Astrocyte of the cerebellum (primary cell): Measurements from ENCODE around the gene RNF144B.
"Not testable (repeated sequence)": the region's sequence is repeated elsewhere in the genome, so short reads cannot be mapped to it uniquely, and the experiment has no call there.

Source experiments
- DNase-seq: peaks from one replicate; pipeline ENCODE4 v3.0.0-alpha.2; 2011; ENCODE audit warnings: low read depth
- H3K4me3 ChIP-seq: 2 replicates; pipeline ENCODE4 v1.5.1; 2011; ENCODE audit warnings: mild to moderate bottlenecking, low read depth, low read length, moderate library complexity
- CTCF ChIP-seq: IDR thresholded peaks from 2 replicates; pipeline ENCODE4 v1.5.1; 2012; ENCODE audit warnings: low read length, low read depth, moderate library complexity, mild to moderate bottlenecking; ENCODE audit errors: missing control alignments
- in situ Hi-C: cut with HindIII; loops from 2 replicates; pipeline ENCODE4 v1.10.0; 2017; ENCODE audit warnings: low sequenced_read_pairs

Gene RNF144B

GRCh38 chr6:18359237-18359885 lies 27.8 kb upstream of the RNF144B start:
- no peak overlapping the region for H3K4me3 ChIP-seq
- in situ Hi-C loops = no loop called here
- no peak for TF ChIP-seq CTCF
- no peak for DNase-seq

- in situ Hi-C loops = no loop called here
- DNase-seq = no peak
- TF ChIP-seq CTCF = no peak
Observed at GRCh38 chr6:18360188-18360587, 27.0 kb upstream of the RNF144B start.

GRCh38 chr6:18362058-18362561 lies 25.0 kb upstream of the RNF144B start:
- in situ Hi-C loops = no loop called here

More at GRCh38 chr6:18360188-18360587, 27.0 kb upstream of the RNF144B start:
- H3K4me3 ChIP-seq = no peak overlapping the region

GRCh38 chr6:18363746-18364145 lies 23.4 kb upstream of the RNF144B start:
- H3K4me3 ChIP-seq = no peak overlapping the region
- in situ Hi-C loops = no loop called here
- DNase-seq = no peak
- no peak for TF ChIP-seq CTCF

More at GRCh38 chr6:18362058-18362561, 25.0 kb upstream of the RNF144B start:
- peak; percentile 89 for DNase-seq
- TF ChIP-seq CTCF = no peak
- H3K4me3 ChIP-seq = no peak overlapping the region

- DNase-seq, H3K4me3 ChIP-seq, in situ Hi-C loops: not testable (repeated sequence)
Observed at GRCh38 chr6:18364561-18364960, 22.6 kb upstream of the RNF144B start.

GRCh38 chr6:18367371-18367770 lies 19.8 kb upstream of the RNF144B start:
- TF ChIP-seq CTCF = no peak
- no peak overlapping the region for H3K4me3 ChIP-seq
- in situ Hi-C loops = no loop called here
- DNase-seq = no peak

- TF ChIP-seq CTCF = no peak
- no peak overlapping the region for H3K4me3 ChIP-seq
Observed at GRCh38 chr6:18368277-18369105, 18.7 kb upstream of the RNF144B start.

More at GRCh38 chr6:18368277-18369105, 18.7 kb upstream of the RNF144B start:
- no peak for DNase-seq
- in situ Hi-C loops = no loop called here
